ENCODE results near the gene RAB43.
A peak's percentile ranks its signal among the peaks of the same experiment; 100 is the strongest.
"Not testable (repeated sequence)": the region's sequence is repeated elsewhere in the genome, so short reads cannot be mapped to it uniquely, and the experiment has no call there.

The RAB43 gene

GRCh38 chr3:129121016-129121791 is 400 bp downstream of the RAB43 start:
- peak; percentile 29 for DNase-seq (ENCODE audit: low spot score)

- DNase-seq (ENCODE audit: low spot score): peak; percentile 89
These were observed 1.2 kb downstream of the RAB43 start for GRCh38 chr3:129120254-129121004.

- DNase-seq (ENCODE audit: low spot score): no peak
These were observed 2.1 kb downstream of the RAB43 start for GRCh38 chr3:129119365-129120100.

GRCh38 chr3:129118745-129119144 is 2.9 kb downstream of the RAB43 start:
- no peak for DNase-seq (ENCODE audit: low spot score)

- DNase-seq (ENCODE audit: low spot score): no peak
These were observed 4.5 kb downstream of the RAB43 start for GRCh38 chr3:129117134-129117533.

- no peak for DNase-seq (ENCODE audit: low spot score)
These were observed 5.1 kb downstream of the RAB43 start for GRCh38 chr3:129116482-129116946.

GRCh38 chr3:129114455-129114854 is 7.1 kb downstream of the RAB43 start:
- no peak for DNase-seq (ENCODE audit: low spot score)

- DNase-seq (ENCODE audit: low spot score): no peak
These were observed 9.1 kb downstream of the RAB43 start for GRCh38 chr3:129112308-129113052.

- not testable (repeated sequence) for DNase-seq (ENCODE audit: low spot score)
These were observed 10.4 kb downstream of the RAB43 start for GRCh38 chr3:129111076-129111780.

- DNase-seq (ENCODE audit: low spot score): no peak
These were observed 13.8 kb downstream of the RAB43 start for GRCh38 chr3:129107793-129108192.

GRCh38 chr3:129106866-129107565 is 14.6 kb downstream of the RAB43 start:
- DNase-seq (ENCODE audit: low spot score): no peak

GRCh38 chr3:129106320-129106719 is 15.3 kb downstream of the RAB43 start:
- no peak for DNase-seq (ENCODE audit: low spot score)

- no peak for DNase-seq (ENCODE audit: low spot score)
These were observed 15.7 kb downstream of the RAB43 start for GRCh38 chr3:129105862-129106261.

- DNase-seq (ENCODE audit: low spot score): no peak
These were observed 17.0 kb downstream of the RAB43 start for GRCh38 chr3:129104498-129105079.

GRCh38 chr3:129104051-129104450 is 17.6 kb downstream of the RAB43 start:
- DNase-seq (ENCODE audit: low spot score): no peak

- no peak for DNase-seq (ENCODE audit: low spot score)
These were observed 18.3 kb downstream of the RAB43 start for GRCh38 chr3:129103296-129103695.

GRCh38 chr3:129101370-129102138 is 20.1 kb downstream of the RAB43 start:
- DNase-seq (ENCODE audit: low spot score): no peak

- no peak for DNase-seq (ENCODE audit: low spot score)
These were observed 21.3 kb downstream of the RAB43 start for GRCh38 chr3:129100274-129100673.

- DNase-seq (ENCODE audit: low spot score): no peak
These were observed 26.3 kb downstream of the RAB43 start for GRCh38 chr3:129095285-129095684.
